ENCODE measurements around the gene CD160.

Gene CD160

GRCh38 chr1:145701306-145701862 lies 17.9 kb upstream of the CD160 start:
- no peak for DNase-seq
- Mint-ChIP-seq H3K4me3 (no peak overlapping the region), H3K27me3 (ENCODE audit: low read depth, poor library complexity) (peaks cover 24% of the 10 kb centered on the region), H3K4me1 (peaks cover 2% of the 10 kb centered on the region), H3K36me3 (ENCODE audit: low read depth) (no peaks in the 10 kb centered on the region), H3K9me3 (no peaks in the 10 kb centered on the region), H3K27ac (no peak overlapping the region)
- TF ChIP-seq CTCF (IDR thresholded peaks at IDR 0.05), result no peak

GRCh38 chr1:145702052-145702451 lies 17.2 kb upstream of the CD160 start:
- TF ChIP-seq CTCF (IDR thresholded peaks at IDR 0.05), result no peak
- peaks cover 26% of the 10 kb centered on the region for H3K27me3 Mint-ChIP-seq (ENCODE audit: low read depth, poor library complexity)
- no peak overlapping the region for H3K27ac Mint-ChIP-seq
- DNase-seq, result no peak
- no peaks in the 10 kb centered on the region for H3K9me3 Mint-ChIP-seq
- peaks cover 8% of the 10 kb centered on the region for H3K4me1 Mint-ChIP-seq
- no peak overlapping the region for H3K4me3 Mint-ChIP-seq
- H3K36me3 Mint-ChIP-seq (ENCODE audit: low read depth), result no peaks in the 10 kb centered on the region

- H3K27ac Mint-ChIP-seq, result no peak overlapping the region
- H3K36me3 Mint-ChIP-seq (ENCODE audit: low read depth), result no peaks in the 10 kb centered on the region
- peaks cover 29% of the 10 kb centered on the region for H3K27me3 Mint-ChIP-seq (ENCODE audit: low read depth, poor library complexity)
- no peaks in the 10 kb centered on the region for H3K9me3 Mint-ChIP-seq
- DNase-seq, result no peak
- TF ChIP-seq CTCF (IDR thresholded peaks at IDR 0.05), result no peak
- peaks cover 16% of the 10 kb centered on the region for H3K4me1 Mint-ChIP-seq
- no peak overlapping the region for H3K4me3 Mint-ChIP-seq
Observed at GRCh38 chr1:145702826-145703225, 16.5 kb upstream of the CD160 start.

GRCh38 chr1:145705622-145706021 lies 13.7 kb upstream of the CD160 start:
- no peaks in the 10 kb centered on the region for H3K9me3 Mint-ChIP-seq
- DNase-seq, result no peak
- no peak overlapping the region for H3K4me3 Mint-ChIP-seq
- peaks cover 35% of the 10 kb centered on the region for H3K27me3 Mint-ChIP-seq (ENCODE audit: low read depth, poor library complexity)
- peaks cover 24% of the 10 kb centered on the region for H3K4me1 Mint-ChIP-seq
- H3K27ac Mint-ChIP-seq, result no peak overlapping the region
- no peak for TF ChIP-seq CTCF (IDR thresholded peaks at IDR 0.05)
- H3K36me3 Mint-ChIP-seq (ENCODE audit: low read depth), result no peaks in the 10 kb centered on the region

- Mint-ChIP-seq H3K36me3 (ENCODE audit: low read depth) (no peaks in the 10 kb centered on the region), H3K4me1 (peaks cover 30% of the 10 kb centered on the region), H3K27me3 (ENCODE audit: low read depth, poor library complexity) (peaks cover 35% of the 10 kb centered on the region), H3K27ac (no peak overlapping the region), H3K4me3 (no peak overlapping the region), H3K9me3 (no peaks in the 10 kb centered on the region)
- no peak for TF ChIP-seq CTCF (IDR thresholded peaks at IDR 0.05)
- DNase-seq, result no peak
Observed at GRCh38 chr1:145706086-145706664, 13.1 kb upstream of the CD160 start.

All from nephron progenitor cell (in vitro differentiated cells).